ENCODE data around the gene TAF4.

DNA sequence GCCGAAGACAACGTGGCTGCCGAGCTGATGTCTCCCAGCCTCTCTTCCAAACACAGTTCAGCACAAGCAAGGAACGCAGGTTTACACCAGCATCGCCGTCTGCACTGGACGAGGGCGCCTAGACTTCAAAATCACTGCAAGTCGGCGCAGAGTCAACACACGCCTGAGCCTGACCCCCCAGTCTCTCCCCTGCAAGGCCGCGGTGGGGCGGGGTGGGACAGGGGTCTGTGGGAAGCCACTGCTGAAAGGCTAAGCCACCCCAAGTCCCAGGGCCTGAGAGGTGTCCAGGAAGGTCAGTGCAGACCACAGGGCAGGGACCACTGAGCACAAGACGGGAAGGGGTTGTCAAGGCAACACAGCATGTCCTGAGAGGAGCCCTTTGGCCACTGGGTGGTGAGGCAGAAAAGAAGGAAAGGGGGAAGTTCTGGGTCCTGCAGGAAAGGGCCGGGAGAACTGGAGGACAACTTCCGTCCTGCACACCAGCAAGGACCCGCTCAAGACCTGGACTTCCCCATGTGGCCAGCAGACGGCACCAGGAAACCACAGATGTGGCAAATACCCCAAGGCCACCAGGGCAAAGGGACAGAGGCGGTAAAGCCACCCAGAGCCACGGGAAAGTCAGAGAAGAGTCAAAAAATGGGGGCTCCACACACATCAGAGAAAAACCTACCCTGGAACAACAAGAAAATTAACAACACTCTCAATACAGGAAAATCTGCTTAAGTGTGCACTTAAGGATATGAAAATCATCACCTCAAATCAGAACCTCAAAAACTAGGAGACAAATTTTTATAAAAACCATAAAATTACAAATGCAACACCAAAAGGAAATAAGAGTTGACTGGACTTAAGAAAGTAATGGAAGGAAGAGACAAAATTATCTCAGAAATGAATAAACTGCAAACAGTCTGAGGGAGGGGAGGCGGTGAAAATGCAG, 84.8 kb downstream of the TAF4 start:
- TF ChIP-seq CTCF (IDR thresholded peaks at IDR 0.05) (peak; percentile 81), ZFX (IDR thresholded peaks at IDR 0.05; ENCODE audit: borderline replicate concordance) (no peak)

All from 22Rv1 (cell line).